Right forelimb (tissue), 1 donor: ENCODE results near the gene HSF5.

Experiments used
- DNase-seq: peaks from one replicate; pipeline ENCODE4 v3.0.0-alpha.2; 2018

The HSF5 gene

DNA sequence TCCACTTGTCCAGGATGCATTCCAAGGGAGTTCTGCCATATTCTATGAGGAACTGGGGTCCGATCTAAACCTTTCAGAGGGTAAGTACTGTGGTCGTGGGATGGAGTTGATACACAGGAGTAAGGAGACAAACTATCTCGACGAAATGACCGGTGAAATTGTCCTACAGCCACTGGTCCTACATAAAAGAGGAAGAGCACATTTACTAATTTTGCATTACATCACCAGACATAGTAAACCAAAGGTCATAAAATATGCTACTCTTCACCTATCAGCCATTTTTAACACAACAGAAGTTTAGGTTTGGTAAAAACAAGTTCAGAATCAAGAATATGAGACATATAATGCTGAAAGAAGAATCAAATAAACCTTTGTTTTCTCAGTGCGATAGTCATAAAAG is 8.1 kb downstream of the HSF5 start:
- no peak for DNase-seq

DNA sequence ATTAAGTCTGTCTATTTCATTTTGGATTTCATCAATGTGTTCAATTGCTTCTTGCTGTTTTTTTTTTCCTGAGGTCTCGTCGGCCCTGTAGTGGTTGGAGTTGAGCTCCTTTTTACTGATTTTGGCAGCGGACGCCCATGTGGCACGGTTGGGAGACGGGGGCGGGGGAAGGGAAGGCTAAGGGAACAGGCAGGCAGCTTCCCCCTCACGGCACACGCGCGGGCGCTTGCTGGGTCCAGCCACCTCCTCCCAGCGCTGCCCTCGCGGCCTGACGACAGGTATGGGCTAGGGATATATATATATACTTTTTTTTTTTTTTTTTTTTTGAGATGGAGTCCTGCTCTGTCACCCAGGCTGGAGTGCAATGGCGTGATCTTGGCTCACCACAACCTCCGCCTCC is 11.4 kb downstream of the HSF5 start:
- no peak for DNase-seq

DNA sequence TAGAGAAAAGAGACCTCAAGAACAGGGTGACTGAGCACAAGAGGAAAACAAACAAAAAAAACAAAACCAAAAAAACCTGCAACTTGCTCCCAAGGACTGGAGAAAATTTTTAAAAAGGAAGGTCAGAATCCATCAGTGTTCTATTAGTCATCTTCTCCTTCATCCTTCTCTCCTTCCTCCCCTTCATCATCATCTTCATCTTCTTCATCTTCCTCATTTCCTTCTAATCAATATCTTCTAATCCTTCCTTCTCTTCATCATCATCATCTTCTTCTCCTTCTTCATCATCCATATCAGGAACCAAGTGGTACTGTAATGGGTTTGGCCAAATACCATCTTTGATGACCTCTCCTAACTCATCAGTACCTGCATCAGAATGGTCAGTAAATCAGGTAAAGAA is 12.2 kb downstream of the HSF5 start:
- no peak for DNase-seq

DNA sequence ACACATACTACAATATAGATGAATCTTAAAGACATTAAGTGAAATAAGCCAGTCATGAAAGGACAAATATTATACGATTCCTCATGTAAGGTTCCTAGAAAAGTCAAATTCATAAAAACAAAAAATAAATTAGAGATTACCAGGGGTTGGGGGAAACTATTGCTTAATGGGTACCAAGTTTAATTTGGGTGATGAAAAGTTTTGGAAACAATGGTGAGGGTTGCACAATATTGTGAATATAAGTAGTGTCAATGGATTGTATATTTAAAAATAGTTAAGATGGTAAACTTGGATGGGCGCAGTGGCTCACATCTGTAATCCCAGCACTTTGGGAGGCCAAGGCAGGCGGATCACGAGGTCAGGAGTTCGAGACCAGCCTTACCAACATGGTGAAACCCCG is 17.9 kb downstream of the HSF5 start:
- no peak for DNase-seq

DNA sequence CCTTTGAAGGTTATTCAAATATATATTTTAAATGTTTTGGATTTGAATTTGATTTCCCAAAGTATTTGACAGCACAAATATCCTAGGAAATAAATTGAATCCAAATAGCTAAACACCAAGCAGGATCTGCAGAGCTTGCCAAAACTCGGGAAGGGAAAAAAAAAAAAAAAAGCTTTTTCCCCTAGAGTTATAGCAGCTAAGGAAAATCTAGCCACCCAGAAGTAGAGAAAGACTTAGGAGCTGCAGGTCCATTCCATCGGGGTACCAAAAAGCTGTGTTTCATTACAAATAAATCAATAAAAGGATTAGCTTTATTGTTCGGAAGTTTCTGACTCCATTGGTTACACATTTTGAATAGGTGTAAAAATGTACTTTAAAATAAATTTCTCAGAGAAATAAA is 19.3 kb downstream of the HSF5 start:
- DNase-seq = no peak

DNA sequence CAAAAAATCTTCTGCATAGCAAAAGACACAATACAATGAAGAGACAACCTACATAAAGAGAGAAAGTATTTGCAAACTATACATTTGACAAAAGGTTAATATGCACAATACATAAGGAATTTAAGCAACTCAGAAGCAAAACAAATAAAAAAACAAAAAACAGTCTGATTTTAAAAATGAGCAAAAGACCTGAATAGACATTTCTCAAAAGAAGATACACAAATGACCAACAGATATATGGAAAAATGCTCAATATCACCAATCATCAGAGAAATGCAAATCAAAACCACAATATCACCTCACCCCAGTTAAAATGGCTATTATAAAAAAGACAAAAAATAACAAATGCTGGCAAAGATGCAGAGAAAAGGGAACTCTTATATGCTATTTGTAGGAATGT is 32.7 kb downstream of the HSF5 start:
- no peak for DNase-seq

DNA sequence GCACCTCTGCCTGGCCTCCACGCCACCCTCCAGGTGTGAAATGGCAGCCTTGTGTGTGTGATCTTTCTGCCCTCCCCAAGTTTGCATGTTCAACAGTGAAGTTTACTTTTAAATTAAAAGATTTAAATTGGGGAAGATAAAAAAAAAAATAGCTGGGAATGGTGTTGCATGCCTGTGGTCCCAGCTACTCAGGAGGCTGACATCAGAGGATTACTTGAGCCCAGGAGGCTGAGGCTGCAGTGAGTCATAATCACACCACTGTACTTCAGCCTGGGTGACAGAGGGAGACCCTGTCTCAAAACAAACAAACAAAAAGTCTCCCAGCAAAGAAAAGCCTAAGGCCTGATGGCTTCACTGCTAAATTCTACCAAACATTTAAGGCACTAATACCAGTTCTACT is 35.5 kb downstream of the HSF5 start:
- no peak for DNase-seq

DNA sequence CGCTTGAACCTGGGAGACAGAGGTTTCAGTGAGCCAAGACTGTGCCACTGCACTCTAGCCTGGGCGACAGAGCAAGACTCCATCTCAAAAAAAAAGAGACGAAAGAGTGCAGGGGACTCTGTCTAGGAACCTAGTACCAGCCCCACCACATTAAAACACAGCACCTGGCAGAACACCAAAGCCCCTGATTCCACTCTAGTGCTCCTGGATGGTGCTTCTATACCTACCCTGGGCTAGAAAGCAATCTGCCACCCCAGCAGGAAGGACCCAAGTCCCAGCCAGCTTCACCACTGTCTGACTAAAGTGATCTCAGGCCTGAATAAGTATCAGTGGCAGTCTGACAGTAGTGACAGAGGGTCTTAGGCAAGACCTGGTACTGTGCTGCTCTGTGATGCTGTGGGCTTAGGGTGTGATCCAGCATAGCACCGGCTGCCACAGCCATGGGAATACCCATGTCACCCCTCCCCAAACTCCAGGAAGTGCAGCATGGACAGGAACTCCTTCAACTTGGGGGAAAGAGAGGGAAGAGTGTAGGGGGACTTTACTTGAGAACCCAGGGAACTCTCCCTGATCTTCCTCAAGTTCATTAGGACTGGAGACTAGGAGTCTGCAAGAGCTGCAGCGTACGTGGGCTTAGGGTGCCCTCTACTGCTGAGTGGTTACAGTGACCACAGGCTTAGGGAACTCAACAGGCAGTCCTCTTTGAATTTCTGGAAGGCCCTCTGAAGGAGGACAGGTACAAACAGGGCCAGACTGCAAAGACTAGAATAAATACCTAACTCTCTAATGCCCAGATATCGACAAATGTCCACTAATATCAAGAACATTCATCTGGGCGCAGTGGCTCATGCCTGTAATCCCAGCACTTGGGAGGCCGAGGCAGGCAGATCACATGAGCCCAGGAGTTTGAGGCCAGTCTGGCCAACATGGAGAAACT is 40.9 kb downstream of the HSF5 start:
- peak; percentile 50 for DNase-seq

DNA sequence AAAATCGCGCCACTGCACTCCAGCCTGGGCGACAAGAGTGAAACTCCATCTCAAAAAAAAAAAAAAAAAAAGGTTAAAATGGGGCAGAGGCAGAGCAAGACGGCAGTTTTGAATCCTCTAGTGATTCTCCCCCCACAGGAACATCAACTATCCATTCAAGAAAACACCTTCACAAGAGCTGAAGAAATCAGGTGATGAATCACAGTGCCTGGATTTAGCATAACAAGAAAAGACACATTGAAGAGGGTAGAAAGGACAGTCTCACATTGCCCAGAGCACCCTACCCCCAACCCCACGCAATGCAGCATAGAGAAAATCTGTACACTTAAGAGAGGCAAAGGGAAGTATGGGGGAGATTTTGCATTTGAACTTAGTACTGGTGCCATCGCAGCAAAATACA is 42.1 kb downstream of the HSF5 start:
- no peak for DNase-seq

DNA sequence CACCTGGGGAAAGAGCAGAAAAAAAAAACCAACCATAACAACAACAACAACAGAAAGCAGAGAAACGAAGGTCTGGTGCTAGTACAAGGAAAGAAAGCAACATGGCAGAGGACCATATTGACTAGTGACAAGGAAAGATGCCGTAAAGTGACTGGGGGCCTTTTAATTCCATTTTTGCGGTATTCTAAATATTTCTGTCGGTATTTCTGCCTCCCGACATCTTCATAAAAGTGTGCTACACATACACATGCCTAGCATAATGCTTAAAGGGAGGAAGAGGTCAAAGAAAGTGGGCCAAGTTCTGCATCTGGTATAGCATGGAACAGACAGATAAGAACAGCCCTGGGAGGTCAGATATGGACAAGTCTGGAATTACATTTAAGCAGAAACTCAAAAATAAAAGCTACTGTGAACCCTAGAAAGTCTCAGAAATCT is 51.4 kb downstream of the HSF5 start:
- DNase-seq = no peak

DNA sequence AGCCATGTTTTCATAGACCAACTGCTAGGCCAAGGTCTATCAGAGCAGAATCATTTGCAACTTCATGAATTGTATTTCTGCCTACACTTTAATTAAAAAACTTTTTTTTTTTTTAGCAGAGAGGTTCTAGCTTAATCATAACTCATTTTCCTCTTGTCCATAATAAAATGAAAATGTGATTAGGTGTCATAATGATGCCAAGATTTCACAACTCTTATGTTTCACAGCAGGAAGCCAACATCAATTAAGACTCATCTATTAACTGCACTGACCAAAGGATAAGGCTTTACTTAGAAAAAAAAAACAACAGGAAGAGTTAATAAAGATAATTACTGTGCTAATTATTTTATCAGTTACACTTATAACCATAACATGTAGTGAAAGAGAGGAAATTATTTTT is 52.0 kb downstream of the HSF5 start:
- no peak for DNase-seq

DNA sequence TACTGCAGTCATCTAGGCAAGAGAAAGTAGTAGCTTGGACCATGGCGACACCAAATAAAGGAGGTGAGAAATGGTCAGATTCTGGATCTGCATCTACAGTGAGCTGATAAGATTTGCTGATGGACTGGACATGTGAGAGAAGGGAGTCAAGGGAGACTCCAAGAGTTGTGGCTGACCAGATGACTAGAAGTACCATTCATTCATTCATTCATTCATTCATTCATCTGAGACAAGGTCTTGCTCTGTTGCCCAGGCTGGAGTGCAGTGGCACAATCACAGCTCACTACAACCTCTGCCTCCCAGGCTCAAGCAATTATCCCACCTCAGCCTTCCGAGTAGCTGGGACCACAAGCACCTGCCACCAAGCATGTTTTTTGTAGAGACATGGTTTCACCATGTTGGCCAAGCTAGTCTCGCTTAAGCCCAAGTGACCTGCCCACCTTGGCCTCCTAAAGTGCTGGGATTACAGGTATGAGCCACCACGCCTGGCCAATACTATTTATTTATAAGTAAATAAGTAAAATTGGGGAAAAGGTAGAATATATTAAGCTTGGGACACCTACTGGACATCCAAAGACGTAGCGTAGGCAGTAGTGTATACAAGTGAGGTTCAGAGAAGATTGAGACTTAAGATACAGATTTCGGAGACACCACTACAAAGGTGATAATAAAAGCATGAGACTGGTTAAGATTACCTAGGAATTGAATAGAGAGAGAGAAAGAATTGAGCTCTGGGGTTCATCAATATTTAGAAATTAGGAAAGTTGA is 55.2 kb downstream of the HSF5 start:
- DNase-seq = no peak

DNA sequence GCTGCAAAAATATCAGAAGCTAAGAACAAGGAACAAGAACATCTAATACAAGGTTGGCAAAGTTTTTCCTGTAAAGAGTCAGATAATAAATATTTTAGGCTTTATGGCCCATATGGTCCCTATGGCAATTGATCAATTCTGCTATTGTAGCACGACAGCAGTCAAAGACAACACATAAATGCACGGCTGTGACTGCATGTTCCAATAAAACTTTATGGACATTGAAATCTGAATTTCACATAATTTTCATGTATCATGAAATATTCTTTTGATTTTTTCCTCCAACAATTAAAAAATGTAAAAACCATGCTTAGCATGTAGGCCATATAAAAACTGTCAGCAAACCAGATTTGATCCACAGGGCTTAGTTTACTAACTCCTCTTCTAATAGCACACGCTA is 60.4 kb downstream of the HSF5 start:
- DNase-seq = no peak

DNA sequence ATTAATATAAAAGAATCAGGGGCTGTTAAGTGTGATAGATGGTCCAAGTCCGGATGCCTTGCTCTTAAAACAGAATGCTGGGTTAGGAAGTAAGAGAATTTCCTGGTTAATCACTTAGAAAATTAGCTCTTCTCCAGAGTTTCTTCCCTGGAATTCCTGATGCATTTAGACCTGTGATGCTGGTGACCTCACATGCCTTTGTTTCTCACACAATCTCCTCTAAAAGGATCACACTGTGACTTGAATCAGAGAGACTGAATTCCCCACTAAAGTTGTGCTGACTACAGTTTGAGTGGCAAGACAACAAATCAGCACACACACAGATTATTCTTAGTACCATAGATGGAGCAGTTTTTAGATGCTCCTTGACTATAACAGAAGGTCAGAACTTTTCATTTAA is 66.5 kb downstream of the HSF5 start:
- DNase-seq = no peak

DNA sequence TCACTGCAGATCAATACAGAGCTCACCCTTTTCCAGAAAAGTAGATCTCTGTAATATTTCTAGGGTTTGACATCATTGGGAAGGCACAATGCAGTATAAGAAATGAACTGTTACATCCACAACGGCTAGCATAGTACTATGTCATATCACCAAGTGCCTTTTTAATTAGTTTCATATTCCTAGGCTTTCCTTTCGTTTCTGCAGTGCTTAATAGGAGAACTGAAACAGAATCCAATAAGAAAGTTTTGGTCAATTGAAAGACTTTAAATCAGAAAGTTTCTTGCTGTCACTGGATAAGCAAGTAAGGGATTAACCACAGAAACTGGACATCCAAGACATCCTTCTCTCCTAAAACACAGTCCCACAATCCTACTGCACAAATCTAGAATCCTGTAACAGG is 67.4 kb downstream of the HSF5 start:
- no peak for DNase-seq

DNA sequence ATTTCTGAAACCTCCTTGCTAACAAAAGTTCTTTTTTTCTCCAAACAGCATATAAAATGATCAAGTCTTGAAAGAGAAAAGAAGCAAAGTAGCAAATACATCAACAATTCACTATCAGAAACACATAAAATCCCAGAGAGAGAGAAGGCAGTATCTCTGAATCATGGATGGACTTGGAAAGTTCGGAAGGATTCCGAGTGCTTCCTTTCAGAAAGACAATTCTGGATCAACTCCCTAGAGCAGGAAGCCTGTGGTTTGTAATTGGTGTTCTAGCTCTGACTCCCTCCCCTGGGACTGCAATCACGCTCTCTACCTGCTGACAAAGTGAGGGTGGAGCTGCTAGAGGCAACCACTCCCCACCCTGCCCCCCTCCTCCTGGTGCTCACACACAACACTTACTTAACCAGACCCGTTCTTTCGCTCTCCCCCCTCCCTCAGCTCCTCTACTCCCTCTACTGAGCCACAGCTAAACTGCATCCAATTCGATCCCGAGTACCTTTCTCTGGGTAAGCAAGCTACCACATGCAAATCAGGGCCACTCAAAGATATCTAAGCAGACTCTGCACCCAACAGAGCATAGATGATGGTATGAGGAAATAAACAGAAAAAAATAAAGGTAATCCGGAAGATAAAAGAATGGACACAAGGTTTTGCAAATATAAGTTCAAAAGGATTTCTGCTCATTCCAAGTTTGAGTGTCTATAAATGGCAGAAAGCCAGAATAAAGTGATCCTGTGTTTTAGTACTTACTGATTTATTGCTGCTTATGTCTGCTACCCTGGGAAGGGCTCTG is 70.7 kb downstream of the HSF5 start, which contains the start of gene RNF43:
Gene RNF43 (minus strand): TSS at position 235 of the 793 bp plus-strand sequence. CDS start 1,957 bp downstream, outside the sequence.
- DNase-seq = peak; percentile 77

DNA sequence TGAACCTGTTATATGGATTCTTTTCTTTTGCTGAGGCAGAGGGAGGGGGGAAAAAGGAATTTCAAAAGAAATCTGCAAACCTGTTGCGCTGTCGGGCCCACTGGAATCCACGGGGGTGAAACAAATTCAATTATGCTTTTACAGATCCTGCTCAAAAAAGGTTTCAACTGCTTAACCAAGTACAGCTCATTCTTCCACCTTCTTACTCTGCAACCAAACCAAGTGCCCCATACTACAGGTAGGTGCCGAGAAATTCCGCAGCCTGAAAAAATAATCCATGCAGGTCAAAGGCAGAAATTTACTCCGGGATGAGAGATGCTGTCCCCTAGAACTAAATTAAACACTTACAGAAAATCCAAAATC is 71.3 kb downstream of the HSF5 start:
- no peak for DNase-seq

DNA sequence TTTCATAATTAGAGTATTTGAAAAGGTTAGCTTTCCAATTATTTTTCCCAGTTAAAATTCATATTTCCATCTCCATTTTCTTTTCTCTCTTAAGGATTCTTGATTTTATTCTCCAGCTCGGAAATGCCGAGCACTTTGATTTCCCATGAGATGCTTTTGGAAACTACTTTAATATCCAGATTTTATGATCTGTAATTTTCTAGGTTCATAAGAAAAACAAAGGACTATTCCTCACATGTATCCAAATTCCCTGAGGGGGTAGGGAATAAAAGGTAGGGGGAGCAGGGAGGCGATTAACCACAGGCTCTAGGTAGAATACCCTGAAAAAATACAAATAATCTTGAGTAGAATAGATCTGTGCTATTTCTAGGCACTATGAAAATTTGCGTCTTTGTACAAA is 71.8 kb downstream of the HSF5 start:
- DNase-seq = no peak

DNA sequence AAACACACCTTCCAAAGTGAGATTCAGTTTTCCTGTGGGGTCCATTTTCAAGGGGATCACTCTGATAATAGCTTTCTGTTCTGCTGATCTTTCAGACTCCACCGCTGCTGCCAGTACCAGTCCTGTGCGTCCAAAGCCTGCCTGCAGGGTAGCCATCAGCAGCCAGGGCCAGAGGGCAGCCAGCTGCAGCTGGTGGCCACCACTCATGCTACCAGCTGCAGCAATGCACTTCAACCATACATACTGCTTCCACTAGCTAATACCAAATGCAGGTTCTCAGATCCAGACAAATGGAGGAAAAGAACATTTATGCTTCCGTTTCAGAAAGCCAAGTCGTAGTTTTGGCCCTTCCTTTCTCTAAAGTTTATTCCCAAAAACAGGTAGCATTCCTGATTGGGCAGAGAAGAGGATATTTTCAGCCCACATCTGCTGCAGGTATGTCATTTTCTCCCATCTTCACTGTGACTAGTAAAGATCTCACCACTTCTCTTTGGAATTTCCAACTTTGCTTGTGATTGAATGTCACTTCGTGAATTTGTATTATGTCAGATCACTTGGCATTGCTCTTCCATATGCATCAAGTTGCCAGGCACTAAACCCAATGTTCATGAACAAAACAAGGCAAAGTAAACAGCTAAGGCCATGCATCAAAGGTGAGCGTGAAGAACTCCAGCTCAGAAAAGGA is 72.7 kb downstream of the HSF5 start:
- no peak for DNase-seq

DNA sequence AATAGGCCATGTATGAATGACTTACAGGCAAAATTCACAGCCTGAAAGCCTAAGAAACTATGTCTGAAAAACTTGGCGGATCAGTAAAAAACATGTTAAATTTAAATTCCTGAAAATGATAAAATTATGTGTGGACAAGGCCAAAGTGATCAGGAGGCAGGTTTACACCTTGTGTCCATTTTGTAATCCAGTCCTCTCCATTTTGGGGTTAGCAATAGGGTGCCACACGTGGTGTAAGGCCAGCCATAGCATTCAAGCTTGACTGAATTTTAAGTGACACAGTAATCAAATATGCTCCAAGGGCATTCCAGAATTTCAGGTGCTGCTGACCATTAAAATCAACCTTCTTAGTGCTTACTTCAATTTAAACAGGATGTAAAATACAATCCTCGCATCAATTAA is 73.6 kb downstream of the HSF5 start:
- no peak for DNase-seq

DNA sequence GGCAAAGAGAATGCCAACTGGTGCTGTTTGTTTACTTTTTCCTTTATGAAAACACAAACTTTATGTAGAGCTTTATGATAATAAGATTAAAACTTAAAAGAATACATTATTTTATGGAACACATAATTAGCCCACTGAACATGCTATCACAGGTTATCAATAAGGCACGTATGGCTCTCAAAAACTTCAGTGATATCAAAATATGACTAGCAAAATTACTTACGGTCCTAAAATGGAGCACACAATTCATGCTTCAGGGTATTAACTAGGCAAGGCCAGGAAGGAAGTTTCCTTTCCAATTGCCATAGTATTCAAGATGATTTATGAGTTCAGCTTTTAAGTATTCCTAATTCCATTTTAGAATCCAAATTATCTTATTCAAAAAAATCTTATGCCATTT is 74.5 kb downstream of the HSF5 start:
- DNase-seq = no peak

DNA sequence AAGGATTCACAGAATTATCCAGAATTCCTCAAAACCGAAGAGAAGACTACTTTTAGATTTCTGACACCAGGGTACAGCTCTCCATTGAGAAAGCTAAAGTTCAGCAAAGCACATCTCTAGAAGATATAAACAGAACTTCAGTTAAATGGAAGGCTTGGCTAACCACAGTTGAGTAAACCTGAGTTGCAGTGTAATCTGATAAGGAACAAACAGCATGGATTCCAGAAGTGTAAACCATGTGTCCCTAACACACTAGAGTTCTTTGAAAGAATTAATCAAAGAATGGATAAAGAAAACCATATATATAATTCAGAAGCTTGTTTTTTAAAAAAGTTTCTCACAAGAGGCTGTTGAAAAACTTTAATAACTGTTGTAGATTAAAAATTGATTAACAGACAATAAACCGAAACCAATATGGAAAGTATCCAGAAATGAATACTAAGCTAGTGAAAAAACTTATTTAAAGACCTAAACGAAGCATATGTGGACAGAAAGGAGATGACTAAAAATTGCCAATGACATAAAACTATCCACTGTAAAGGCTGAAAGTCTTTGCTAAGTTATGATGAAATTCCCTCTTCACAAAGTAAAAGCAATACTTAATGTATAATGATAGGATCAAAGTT is 75.1 kb downstream of the HSF5 start:
- no peak for DNase-seq
